NAMALWA (cell line): ENCODE results near the gene DRD3.

Experiments used
- DNase-seq: peaks from one replicate; pipeline ENCODE4 v3.0.0-alpha.2; 2015; ENCODE audit warnings: low spot score

The DRD3 gene

DNA sequence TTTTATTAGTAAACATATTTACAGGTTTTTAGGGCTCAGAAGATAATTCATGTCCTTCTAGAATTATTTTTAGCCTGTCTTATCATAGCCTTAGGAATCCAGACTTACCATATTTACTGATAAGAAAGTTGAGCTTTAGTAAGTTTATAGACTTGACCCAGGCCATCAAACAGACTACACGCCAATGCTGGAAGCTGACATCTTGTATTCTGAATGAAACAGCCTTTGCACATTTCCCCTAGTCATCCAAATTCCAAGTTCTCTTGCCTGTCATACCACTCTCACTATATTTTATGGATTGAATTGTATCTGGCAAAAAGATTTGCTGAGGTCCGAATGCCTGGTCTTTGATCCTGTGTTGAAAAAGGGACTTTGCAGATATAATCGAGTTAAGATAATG is 58.6 kb downstream of the DRD3 start:
- no peak for DNase-seq

DNA sequence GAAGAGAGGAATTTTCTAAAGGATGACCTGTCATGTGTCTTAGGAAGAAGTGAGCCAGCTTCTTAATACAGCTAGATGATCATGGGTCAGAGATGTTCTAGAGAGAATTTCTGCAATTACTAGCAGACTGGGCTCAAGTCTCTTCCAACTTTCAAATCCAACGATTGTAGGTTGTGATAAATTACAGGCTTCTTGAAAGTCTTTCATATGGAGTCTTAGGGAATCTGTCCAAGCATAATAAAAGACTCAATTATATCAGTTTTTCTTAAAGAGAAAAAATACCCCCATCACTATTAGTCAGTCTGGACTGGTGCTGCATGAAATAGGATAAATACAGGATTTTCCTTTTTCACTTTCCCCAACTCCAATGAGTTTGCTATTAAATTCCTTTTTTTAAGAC is 59.1 kb downstream of the DRD3 start:
- no peak for DNase-seq

DNA sequence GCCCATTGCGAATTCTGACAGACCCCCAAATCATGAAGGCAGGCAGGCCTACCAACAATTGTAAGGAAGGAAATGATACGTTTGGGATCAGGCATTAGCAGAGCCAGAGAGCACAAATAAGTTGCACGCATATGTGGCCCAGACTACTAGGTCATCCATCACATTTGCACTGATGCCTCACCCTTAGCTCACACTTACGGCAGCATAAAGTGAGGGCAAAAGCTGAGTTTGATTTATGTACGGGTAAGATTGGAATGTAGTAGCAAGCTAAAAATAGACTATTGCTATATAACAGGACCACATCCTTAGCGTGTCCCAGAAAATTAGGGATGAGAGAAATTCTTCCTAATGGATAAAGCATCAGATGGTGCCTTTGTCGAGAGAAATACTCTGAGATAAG is 63.7 kb downstream of the DRD3 start:
- DNase-seq, result no peak

DNA sequence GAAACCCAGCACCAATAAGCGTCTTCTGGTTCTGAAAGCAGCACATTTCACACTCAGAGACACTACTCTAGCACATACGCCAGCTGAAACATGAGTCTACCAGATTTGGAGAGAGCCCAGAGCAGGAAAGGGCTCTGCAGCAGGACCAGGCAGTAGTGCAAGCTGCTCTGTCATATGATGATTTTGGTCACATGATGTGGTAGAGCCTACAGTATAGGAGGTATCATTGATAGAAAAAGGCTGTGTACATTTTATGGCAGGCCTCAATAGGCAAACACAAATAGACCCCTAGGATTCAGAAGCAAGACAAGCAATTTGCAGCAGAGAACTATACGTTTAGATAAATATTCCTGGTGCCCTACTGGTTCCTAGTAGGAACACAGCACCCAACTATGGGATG is 64.1 kb downstream of the DRD3 start:
- DNase-seq, result no peak

DNA sequence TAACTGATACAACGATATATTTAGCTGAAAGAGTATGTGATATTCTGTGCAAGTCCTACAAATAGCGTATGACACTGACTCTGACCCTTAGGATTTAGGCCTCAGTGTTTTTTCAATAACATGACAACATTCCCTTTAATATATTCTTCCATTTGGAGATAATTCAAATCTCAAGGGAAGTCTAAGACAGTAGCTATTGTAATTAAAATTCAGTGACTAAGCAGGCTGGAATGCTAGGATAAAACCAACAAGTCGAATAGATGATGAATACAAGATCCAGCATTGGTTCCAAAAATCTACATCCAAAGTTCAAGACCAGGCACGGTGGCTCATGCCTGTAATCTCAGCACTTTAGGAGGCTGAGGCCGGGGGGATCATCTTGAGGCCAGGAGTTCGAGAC is 66.2 kb downstream of the DRD3 start:
- DNase-seq, result no peak

DNA sequence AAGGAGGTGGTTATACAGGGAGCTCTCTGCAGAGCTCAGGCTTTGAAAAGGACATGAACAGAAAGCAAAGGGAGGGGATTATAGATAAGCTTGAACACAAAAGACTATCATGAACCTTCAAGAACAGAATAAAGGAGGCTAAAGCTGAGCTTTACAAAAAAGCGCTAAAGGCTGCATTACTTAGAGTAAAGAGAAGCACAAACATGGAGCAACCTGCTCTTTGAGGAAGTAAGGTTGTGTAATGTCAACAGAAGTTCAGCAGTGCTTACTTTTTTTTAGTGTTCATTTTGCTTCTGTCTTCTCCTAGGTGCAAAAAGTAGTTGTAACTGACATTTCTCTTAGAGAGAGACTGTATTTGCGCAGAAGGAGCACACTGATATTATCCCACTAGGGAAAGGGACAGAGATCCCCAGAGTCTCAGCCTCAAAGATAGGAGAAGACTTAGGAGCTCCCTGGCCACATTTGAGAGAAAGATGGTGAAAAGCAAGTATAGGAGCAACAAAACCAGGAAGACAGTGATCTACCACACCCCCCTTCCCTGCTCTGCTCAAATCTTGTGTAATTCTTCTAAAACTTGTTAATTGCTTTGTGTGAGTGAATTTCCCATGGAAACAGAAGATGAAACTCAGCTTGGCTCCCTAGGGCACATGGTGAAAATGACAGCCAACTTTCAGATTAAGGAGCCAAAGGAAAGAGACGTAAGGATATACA is 67.6 kb downstream of the DRD3 start:
- no peak for DNase-seq

DNA sequence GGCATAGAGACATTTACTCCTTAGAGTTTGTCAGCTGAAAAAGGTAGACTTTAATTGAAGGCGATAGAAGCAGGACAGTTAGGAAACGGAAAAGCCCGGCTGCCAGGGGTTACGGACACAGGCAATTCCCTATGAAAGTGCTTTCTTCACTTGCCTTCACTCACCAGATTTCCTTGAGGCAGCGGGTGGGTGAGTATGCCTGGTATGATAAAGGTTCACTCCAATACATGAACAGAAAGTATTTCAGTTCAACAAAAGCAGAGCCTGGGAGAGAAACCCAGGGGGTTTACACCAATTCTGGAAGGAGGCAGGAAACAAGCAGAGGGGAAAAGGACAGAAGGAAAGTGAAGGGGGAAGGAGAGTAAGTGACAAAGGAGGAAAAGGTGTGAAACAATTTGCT is 68.4 kb downstream of the DRD3 start:
- no peak for DNase-seq

DNA sequence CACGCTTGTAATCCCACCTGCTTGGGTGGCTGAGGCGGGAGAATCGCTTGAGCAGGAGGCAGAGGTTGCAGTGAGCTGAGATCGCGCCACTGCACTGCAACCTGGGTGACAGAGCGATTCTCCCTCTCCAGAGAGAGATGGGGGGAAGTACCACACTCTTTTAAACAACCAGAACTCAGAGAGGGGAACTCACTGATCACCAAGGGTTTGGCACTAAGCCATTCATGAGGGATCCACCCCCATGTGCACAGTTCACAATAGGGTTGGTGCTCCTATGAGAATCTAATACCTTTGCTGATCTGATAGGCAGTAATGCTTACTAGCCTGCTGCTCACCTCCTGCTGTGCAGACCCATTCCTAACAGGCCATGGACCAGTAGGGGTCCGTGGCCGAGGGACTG is 70.7 kb downstream of the DRD3 start:
- DNase-seq, result no peak

DNA sequence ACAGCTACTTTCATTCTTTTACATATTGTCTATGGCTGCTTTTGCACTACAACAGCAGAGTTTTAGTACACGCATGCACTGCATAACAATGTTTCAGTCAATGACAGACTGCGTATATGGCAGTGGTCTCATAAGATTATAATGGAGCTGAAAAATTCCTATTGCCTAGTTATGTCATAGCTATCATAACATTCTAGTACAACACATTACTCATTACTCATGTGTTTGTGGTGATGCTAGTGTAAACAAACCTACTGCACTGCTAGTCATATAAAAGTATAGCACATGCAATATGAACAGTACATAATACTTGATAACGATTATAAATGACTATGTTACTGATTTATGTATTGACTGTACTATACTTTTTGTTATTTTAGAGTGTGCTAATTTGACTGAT is 74.4 kb downstream of the DRD3 start:
- DNase-seq, result no peak

DNA sequence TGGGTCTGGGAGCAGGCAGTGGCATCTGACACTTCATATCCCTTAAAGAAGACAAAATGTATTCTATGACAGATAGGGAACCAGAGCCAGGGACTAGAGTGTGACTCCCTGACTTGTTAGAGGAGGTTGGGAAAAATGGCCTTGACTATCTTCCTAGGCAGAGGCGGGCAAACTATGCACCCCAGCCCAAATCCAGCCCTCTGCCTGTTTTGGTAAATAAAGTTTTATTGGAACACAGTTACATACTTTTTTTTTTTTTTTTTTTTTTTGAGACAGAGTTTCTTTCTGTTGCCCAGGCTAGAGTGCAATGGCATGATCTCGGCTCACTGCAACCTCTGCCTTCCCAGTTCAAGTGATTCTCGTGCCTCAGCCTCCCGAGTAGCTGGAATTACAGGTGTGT is 75.0 kb downstream of the DRD3 start:
- DNase-seq, result no peak

DNA sequence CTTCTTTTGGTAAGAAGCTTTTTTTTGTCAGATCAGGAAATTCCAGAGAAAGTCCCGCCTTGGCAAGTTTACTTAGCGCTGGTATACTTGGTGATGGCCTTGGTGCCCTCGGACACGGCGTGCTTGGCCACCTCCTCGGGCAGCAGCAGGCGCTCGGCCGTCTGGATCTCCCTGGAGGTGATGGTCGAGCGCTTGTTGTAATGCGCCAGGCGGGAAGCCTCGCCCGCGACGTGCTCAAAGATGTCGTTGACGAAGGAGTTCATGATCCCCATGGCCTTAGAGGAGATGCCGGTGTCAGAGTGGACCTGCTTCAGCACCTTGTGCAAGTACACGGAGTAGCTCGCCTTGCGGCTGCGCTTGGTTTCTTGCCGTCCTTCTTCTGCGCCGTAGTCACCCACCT is 75.7 kb downstream of the DRD3 start:
- no peak for DNase-seq

DNA sequence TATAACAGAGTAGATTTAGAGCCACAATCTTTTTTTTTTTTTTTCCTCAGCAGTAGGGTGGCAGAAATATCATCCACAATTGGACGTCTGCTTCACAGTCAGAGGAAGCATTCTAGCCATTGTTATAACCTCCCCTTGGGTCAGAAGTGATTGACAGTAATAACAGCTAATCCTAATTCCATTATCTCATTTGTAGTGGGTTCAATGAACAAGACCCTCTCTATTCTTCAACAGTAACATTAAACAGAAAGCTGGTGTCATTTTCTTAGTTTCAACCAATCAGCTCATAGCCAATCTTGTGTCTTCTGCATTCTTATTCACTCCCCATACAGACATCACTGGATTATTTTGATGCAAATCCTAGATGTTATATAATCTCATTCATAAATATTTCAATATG is 77.8 kb downstream of the DRD3 start:
- no peak for DNase-seq

DNA sequence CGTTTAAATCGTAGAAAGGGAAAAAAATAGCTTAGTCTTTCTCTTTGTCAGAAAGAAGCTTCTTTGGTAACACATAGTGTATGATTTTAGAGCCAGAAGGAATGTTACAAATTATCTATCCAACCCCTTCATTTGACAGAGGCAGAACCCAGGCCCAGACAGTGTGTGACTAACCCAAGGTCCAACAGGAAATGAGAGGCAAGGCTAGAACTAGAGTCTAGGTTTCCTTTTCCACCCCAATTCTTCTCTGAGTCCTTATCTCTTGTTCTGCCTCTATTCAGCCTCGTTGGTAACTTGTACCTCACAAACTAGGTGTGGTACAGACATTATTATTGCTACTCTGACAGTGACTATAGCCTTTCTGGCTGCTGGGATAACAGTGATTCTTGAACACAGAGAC is 83.1 kb downstream of the DRD3 start:
- no peak for DNase-seq

DNA sequence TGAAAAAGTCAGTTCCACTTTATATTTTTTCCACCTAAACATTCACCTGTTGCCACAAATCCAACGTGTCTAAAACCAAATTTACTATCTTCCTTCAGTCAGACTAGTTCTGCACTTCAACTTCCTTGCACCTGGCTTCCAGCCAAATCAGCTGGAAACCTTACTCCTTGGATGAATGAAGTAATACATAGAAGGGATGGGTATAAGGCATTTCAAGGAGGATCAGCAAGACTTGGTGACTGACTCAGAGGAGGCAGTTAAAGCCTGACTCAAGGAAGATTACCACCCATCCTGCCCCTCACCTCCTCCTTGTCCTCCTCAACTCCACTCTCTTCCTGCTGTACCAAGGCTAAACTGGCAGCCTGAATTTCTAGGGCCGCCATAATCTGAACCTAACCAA is 85.3 kb downstream of the DRD3 start:
- no peak for DNase-seq

DNA sequence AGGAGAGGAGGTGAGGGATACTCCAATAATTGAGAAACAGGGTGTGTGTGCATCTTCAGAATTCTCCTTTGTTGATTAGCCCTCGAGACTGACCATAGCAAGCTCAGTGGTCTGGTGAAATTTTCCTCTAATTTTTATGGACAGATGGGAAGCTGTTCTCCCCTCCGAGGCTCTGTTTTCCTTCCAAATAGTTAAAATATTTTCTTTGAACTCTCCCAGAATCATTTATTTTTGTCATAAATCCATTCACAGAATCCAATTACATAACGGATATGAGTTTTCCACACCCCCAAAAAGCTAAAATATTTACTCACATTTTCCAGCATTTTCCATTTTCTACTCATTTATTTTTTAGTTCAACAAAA is 85.9 kb downstream of the DRD3 start:
- DNase-seq, result no peak

DNA sequence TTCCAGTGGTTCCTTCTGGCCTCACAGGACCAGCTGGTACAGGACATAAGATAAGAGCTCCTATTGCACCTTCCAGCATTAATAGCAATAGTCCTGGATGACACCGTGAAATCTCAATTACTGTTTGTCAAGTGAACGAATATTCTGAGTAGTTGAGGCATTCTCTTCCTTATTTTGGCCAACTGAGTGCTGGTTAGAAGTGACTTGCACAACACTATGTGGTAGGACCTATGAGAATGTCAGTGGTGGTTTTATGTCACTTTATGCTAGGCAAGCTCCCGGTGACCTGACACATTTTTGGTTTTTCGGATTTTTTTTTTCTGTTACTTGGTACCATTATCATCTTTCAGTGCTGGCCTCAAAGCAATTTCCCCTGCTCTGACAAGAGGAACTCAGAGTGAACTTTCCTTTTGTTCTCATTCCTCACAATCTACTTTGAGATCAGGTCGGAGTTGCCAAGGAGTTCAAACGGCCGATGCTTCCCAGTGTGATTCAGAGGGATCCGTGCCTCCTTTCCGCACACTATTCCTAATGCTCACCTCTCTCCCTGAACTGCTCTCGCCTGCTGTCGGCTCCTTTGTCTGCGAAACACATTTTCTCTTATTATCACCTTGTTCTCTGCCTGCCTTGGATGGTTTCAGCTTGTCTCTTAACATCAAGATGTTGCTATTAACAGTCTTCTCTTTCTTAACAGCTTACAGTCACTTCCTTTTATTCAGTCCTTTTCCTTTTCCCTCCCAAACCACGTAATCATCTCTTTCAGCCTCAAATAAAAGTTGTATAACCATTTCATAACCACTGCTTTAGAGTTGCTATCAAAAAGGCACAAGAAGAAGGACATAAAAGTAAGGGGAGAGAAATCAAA is 86.5 kb downstream of the DRD3 start:
- DNase-seq, result no peak

DNA sequence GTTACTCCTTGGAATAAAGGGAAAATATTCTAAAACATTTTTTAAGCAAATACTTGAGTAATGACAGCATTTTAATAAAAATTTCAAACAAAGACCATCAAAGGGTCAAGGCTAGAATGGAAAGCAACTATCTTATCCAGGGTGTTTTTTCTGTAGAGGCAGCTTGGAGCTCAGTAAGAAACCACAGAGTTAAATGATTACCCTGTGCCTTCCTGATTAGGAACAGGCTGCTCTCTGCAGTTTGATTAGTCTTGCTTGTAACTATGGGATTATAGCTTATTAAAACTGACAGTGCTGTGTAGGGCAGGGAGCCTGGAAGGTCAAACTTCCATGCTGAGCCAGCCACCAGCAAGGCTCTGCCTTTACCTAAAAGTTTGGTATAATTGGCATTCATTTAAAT is 89.2 kb downstream of the DRD3 start:
- DNase-seq, result no peak

DNA sequence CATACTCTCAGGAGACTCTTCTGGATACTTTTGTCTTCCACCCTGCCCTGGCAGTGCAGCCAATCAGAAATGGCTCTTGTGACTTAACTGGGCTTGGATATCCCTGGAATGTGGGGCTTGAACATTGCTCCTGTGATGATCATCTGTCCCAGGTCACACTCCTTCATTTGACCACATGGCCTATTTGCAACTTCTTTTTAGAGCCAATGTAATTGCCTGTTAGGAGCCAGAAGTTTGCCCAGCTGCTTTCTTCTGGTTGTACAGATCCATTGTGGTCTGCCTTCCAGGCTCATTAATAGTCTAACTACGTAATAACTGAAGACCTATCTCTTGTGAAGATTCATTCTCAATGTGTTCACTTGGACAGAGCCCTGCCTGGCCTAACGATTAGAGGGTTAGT is 92.5 kb downstream of the DRD3 start:
- no peak for DNase-seq

DNA sequence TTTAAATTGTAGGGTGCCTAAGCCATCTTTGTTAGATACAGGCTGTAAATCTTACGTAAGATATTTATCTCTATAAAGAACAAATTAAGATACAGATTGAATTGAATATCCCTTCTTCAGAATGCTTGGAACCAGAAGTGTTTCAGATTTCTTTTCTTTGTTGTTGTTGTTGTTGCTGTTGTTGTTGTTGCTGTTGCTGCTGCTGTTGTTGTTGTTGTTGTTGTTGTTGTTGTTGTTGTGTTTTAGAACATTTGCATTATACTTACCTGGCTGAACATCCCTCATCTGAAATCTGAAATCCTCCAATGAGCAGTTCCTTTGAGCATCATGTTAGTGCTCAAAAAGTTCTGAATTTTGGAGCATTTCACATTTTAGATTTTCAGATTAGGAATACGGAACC is 95.7 kb downstream of the DRD3 start:
- DNase-seq, result no peak

DNA sequence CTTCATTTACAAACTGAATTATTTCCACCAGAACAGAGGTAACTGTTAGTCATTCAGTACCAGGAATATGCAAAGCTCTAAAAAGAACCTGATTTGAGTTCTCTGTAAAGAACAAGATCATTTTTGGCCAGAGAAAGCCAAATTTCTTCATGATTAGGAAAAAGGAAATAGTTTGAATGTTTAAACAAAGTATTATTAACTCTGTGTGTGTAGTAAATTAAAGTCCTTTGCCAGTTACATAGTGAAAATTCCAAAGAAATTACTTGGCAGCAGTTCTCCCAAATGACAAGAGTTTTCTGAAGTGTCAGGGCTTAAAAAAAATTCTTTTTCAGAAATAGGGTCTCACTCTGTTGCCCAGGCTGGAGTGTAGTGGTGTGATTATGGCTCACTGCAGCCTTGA is 97.8 kb downstream of the DRD3 start:
- DNase-seq, result no peak

DNA sequence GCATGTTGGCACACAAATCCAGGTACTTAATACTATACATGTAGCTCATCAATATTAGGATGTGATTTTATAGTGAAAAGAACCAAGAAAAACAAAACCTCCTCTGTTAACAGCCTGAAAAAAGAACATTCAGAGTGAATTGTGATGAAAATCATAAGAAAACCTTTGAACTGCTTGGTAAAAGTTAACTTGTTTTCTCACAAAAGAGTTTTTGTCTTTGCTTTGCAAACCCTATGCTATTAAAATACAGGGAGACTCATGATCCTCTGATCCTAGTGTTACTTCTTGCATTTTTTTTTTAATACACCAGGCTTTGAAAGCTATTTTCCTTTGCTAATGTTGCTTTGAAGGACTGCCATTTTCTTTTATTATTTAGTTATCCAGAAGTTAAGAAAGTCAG is 98.7 kb downstream of the DRD3 start:
- DNase-seq, result no peak

DNA sequence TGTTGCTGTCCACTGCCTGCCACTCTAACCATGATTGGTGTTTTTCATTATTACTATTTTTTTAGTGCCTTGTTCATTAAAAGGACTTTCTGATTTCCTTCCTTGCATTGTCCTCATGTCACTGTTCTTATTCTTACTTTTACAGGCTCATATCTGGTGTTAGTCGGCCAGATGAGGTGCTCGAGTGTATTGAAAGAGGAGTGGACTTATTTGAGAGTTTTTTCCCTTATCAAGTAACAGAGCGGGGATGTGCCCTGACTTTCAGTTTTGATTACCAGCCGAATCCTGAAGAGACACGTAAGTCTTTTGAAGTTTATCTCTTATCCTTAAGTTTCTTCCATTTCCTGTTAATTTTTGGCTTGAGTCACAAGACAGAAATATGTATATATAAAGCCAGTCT is 99.1 kb downstream of the DRD3 start:
- no peak for DNase-seq

DNA sequence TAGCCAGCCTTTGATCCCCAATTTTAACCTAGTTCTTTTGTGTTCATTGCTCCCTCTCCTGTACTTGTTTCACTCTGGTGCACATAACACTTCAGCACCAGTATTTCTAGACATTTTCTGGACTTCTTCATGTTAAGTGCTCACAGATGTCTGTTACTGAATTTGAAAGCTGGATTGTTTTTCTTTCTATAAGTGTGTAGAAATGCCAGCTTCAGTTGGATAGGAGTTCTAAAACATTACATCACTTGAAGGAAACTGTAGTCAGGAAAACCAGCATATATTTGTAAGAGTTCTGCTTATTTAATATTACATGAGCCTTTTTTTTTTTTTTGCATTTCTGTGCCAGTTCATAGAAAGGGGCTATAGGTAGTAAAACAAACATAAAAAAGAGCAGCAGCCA is 100.7 kb downstream of the DRD3 start:
- DNase-seq, result no peak
